HepG2 (cell line): Measurements from ENCODE around the gene TBC1D32. TPM values are rescaled to one million over a fixed set of nuclear protein-coding genes. Genes with fewer than 3 reads are reported as not detected.
A peak's percentile ranks its signal among the peaks of the same experiment; 100 is the strongest.

Source experiments
- ATAC-seq: fragments of 200-7000 bp; cut with Tn5 transposase; 3 replicates; pipeline ENCODE4 v1.9.1; 2020; ENCODE audit warnings: mild to moderate bottlenecking, moderate library complexity
- Bru-seq: library from RNA; stranded (reverse); fragments of 400-500 nt; gene quantifications from one replicate; lab custom pipeline; 2021; lab: Mats Ljungman, UMichigan
- BruChase-seq, 2 experiments: library from RNA; stranded (reverse); fragments of 400-500 nt; gene quantifications; one replicate each; lab custom pipeline; 2021; lab: Mats Ljungman, UMichigan
- BruUV-seq: library from RNA; stranded (reverse); fragments of 400-500 nt; replicated peaks from 2 replicates; lab custom pipeline; 2021; lab: Mats Ljungman, UMichigan
- CTCF ChIA-PET: fragments of 300-600 bp; formaldehyde crosslinking; extraction: SDS; loops from one replicate; lab custom pipeline; 2021; ENCODE audit warnings: low total read pairs, inconsistent platforms, low intra/inter-chr PET ratio; lab: Yijun Ruan, JAX
- POLR2A ChIA-PET: fragments of 350-600 bp; sonication (Branson Sonifier 250); formaldehyde crosslinking; loops from one replicate; lab custom pipeline; 2020; ENCODE audit warnings: antibody characterized with exemption, inconsistent platforms; lab: Yijun Ruan, JAX
- DNase-seq: peaks from one replicate; pipeline ENCODE4 v3.0.0-alpha.2; 2015; ENCODE audit warnings: low spot score
- FAIRE-seq: peaks from 3 replicates; lab custom pipeline; 2011; peaks lifted over from hg19 to GRCh38; lab: Jason Lieb, UNC
- H2AFZ ChIP-seq: one replicate; pipeline ENCODE4 v1.6.1; 2011; ENCODE audit warnings: low read length, inconsistent platforms
- H3K27ac ChIP-seq: fragments of 300-600 bp; 3 replicates; pipeline ENCODE4 v1.8.0; 2011; ENCODE audit warnings: mixed run types, mild to moderate bottlenecking, mixed read lengths, low read length, inconsistent platforms; ENCODE audit not compliant: insufficient read depth; ENCODE audit errors: extremely low read length
- H3K27me3 ChIP-seq, 2 experiments: fragments of 200-600 bp in 1 of 2; 2 replicates in 1 of 2; 3 replicates in 1 of 2; pipeline versions ENCODE4 v1.6.0 to v1.8.0; 2011; ENCODE audit warnings: low read length in 2 of 2, mild to moderate bottlenecking in 2 of 2, moderate library complexity in 2 of 2, inconsistent platforms in 1 of 2; ENCODE audit not compliant: insufficient read depth in 2 of 2, control insufficient read depth in 1 of 2
- H3K36me3 ChIP-seq, 2 experiments: fragments of 200-600 bp in 1 of 2; replicated peaks in 1 of 2; 2 replicates in 1 of 2; 3 replicates in 1 of 2; pipeline versions ENCODE4 v1.5.1 to v1.8.0; 2011; ENCODE audit warnings: low read length in 2 of 2, inconsistent platforms in 1 of 2; ENCODE audit not compliant: insufficient read depth in 2 of 2, control insufficient read depth in 1 of 2
- H3K4me1 ChIP-seq: 2 replicates; pipeline ENCODE4 v1.5.1; 2012; ENCODE audit warnings: low read length, inconsistent platforms; ENCODE audit not compliant: insufficient read depth
- H3K4me2 ChIP-seq: 2 replicates; pipeline ENCODE4 v1.6.0; 2011; ENCODE audit warnings: low read depth, low read length, inconsistent platforms
- H3K4me3 ChIP-seq, 3 experiments: fragments of 200-600 bp in 1 of 3; sonication (generic), shearing (Covaris generic) in 1 of 3; replicated peaks in 1 of 3; 2 replicates each; pipeline ENCODE4 v1.5.1; 2011 to 2016; ENCODE audit warnings: low read length in 3 of 3, inconsistent platforms in 2 of 3, low read depth in 2 of 3, mild to moderate bottlenecking in 2 of 3, control low read depth in 1 of 3, mixed read lengths in 1 of 3; ENCODE audit not compliant: insufficient read depth in 1 of 3
- H3K79me2 ChIP-seq: one replicate; pipeline ENCODE4 v1.6.1; 2011; ENCODE audit warnings: low read length, inconsistent platforms; ENCODE audit not compliant: insufficient read depth
- H3K9ac ChIP-seq: 2 replicates; pipeline ENCODE4 v1.6.0; 2011; ENCODE audit warnings: mild to moderate bottlenecking, low read depth, low read length, inconsistent platforms; ENCODE audit not compliant: insufficient read depth
- H3K9me3 ChIP-seq: 2 replicates; pipeline ENCODE4 v1.5.1; 2012; ENCODE audit warnings: mild to moderate bottlenecking, low read length
- H4K20me1 ChIP-seq: 2 replicates; pipeline ENCODE4 v1.6.0; 2011; ENCODE audit warnings: inconsistent platforms, mild to moderate bottlenecking, low read length, moderate library complexity; ENCODE audit not compliant: insufficient read depth
- AFF4 ChIP-seq: sonication (generic); formaldehyde crosslinking; IDR thresholded peaks from 2 replicates; pipeline ENCODE4 v1.4.0; 2020; ENCODE audit warnings: missing genetic modification reagents
- AGO1 ChIP-seq: fragments of 200-400 bp; formaldehyde crosslinking; IDR thresholded peaks from 2 replicates; pipeline ENCODE4 v1.6.1; 2017; ENCODE audit warnings: mild to moderate bottlenecking, low read depth, low read length, moderate library complexity; ENCODE audit not compliant: poor library complexity, severe bottlenecking
- ELF3 ChIP-seq: IDR thresholded peaks from 2 replicates; pipeline ENCODE4 v1.6.1; 2016; ENCODE audit warnings: missing genetic modification reagents, missing compliant biosample characterization
- FOXJ3 ChIP-seq: sonication (generic); formaldehyde crosslinking; IDR thresholded peaks from 2 replicates; pipeline ENCODE4 v1.4.0; 2020; ENCODE audit warnings: missing genetic modification reagents, mild to moderate bottlenecking, borderline replicate concordance
- NCOR1 ChIP-seq: fragments of 200-600 bp; sonication (generic); IDR thresholded peaks from 2 replicates; pipeline ENCODE4 v1.7.0; 2017; ENCODE audit warnings: antibody characterized with exemption, low read length, borderline replicate concordance
- NRL ChIP-seq: sonication (generic); formaldehyde crosslinking; IDR thresholded peaks from 2 replicates; pipeline ENCODE4 v1.5.0; 2020; ENCODE audit warnings: missing genetic modification reagents, mild to moderate bottlenecking, moderate library complexity, borderline replicate concordance
- ZNF101 ChIP-seq: sonication (generic); formaldehyde crosslinking; IDR thresholded peaks from 2 replicates; pipeline ENCODE4 v1.4.0; 2020; ENCODE audit warnings: mild to moderate bottlenecking, low read depth, missing genetic modification reagents, borderline replicate concordance
- ZNF496 ChIP-seq: sonication (generic); formaldehyde crosslinking; IDR thresholded peaks from 2 replicates; pipeline ENCODE4 v1.8.1; 2023; ENCODE audit warnings: mild to moderate bottlenecking, moderate library complexity, missing genetic modification reagents; ENCODE audit not compliant: insufficient replicate concordance
- ZNF530 ChIP-seq: sonication (generic); formaldehyde crosslinking; IDR thresholded peaks from 2 replicates; pipeline ENCODE4 v1.5.0; 2020; ENCODE audit warnings: low read depth, mild to moderate bottlenecking, missing genetic modification reagents
- ZNF547 ChIP-seq: sonication (generic); formaldehyde crosslinking; IDR thresholded peaks from 2 replicates; pipeline ENCODE4 v1.5.1; 2020; ENCODE audit warnings: mild to moderate bottlenecking, missing genetic modification reagents
- ZUFSP ChIP-seq: sonication (generic); formaldehyde crosslinking; IDR thresholded peaks from 2 replicates; pipeline ENCODE4 v1.9.0; 2021; ENCODE audit warnings: missing genetic modification reagents, mild to moderate bottlenecking, borderline replicate concordance
- WGBS: methylation state at CpG from one replicate; pipeline ENCODE4 v1.1.6; 2017; ENCODE audit warnings: low lambda C conversion rate; 5-methylcytosine and 5-hydroxymethylcytosine counted together
- in situ Hi-C: cut with HindIII; loops from 2 replicates; pipeline ENCODE4 v1.10.0; 2017; ENCODE audit warnings: low pct_unique_long_range_greater_than_20kb; ENCODE audit not compliant: extremely low pct_ligation_motif_present
- intact Hi-C: fragments of 100-400 bp; cut with micrococcal nuclease; formaldehyde crosslinking; loops from one replicate; pipeline ENCODE4 v1.10.0; 2022; ENCODE audit not compliant: unreplicated experiment
- long read RNA-seq, 2 experiments: library from RNA in 1 of 2; library from polyadenylated mRNA in 1 of 2; stranded (forward) in 1 of 2; unstranded in 1 of 2; transcript quantifications; one replicate each; pipeline ENCODE4 v2.0.0, GENCODE V29; 2019 to 2022
- polyA minus RNA-seq, 3 experiments: library from RNA; depleted of rRNA, polyadenylated mRNA; stranded (reverse); fragments of >200 nt; gene quantifications; 2 replicates each; pipeline ENCODE4 v1.2.3, GENCODE V29; 2011; ENCODE audit warnings: low replicate concordance in 1 of 3
- polyA plus RNA-seq, 8 experiments: library from polyadenylated mRNA; depleted of rRNA in 3 of 8; stranded (reverse) in 7 of 8; unstranded in 1 of 8; fragments of >200 nt; fragmentation: Illumina TruSeq in 4 of 8; extraction: Trizol in 4 of 8; gene quantifications; 2 replicates each; pipeline versions ENCODE4 v1.2.1 to v1.2.3, GENCODE V29; 2011 to 2016; ENCODE audit warnings: low read depth in 4 of 8, missing spikeins in 1 of 8, mixed read lengths in 1 of 8; ENCODE audit not compliant: insufficient read depth in 1 of 8
- total RNA-seq, 5 experiments: library from RNA; depleted of rRNA; stranded (reverse); fragments of >200 nt; fragmentation: Illumina TruSeq; extraction: Trizol; gene quantifications; 2 replicates each; pipeline ENCODE4 v1.2.3, GENCODE V29; 2016; ENCODE audit warnings: low read depth in 1 of 5

TBC1D32 gene
- 3.1 and 4.8 TPM in 2 replicates for total RNA-seq (2016; rRNA removed; fragmentation: Illumina TruSeq; extraction: Trizol)
- total RNA-seq (2016; cell fraction: cytosol; rRNA removed; fragmentation: Illumina TruSeq; extraction: Trizol; ENCODE audit: low read depth): 2.2 and 2.8 TPM in 2 replicates
- total RNA-seq (2016; cell fraction: insoluble cytoplasmic fraction; rRNA removed; fragmentation: Illumina TruSeq; extraction: Trizol): 3.0 and 4.1 TPM in 2 replicates
- 1.4 and 1.5 TPM in 2 replicates for total RNA-seq (2016; cell fraction: membrane; rRNA removed; fragmentation: Illumina TruSeq; extraction: Trizol)
- total RNA-seq (2016; cell fraction: nucleus; rRNA removed; fragmentation: Illumina TruSeq; extraction: Trizol): 17.0 and 19.3 TPM in 2 replicates
- polyA plus RNA-seq (2011; rRNA removed): 2.0 and 2.3 TPM in 2 replicates
- polyA plus RNA-seq (2011; cell fraction: cytosol; rRNA removed): 0.15 and 0.81 TPM in 2 replicates
- polyA plus RNA-seq (2011; cell fraction: nucleus; rRNA removed): 4.6 and 5.0 TPM in 2 replicates
- polyA plus RNA-seq (2012): 0.44 and 0.68 TPM in 2 replicates
- 0.09 and 0.20 TPM in 2 replicates for polyA plus RNA-seq (2016; cell fraction: cytosol; fragmentation: Illumina TruSeq; extraction: Trizol; ENCODE audit: low read depth)
- polyA plus RNA-seq (2016; cell fraction: insoluble cytoplasmic fraction; fragmentation: Illumina TruSeq; extraction: Trizol; ENCODE audit: low read depth): 0.82 and 1.4 TPM in 2 replicates
- polyA plus RNA-seq (2016; cell fraction: membrane; fragmentation: Illumina TruSeq; extraction: Trizol; ENCODE audit: low read depth): 0.22 and 0.29 TPM in 2 replicates
- 5.2 and 6.6 TPM in 2 replicates for polyA plus RNA-seq (2016; cell fraction: nucleus; fragmentation: Illumina TruSeq; extraction: Trizol; ENCODE audit: insufficient read depth, low read depth)
- polyA minus RNA-seq (2011; rRNA and poly(A)+ RNA removed; ENCODE audit: low replicate concordance): 2.8 and 2.9 TPM in 2 replicates
- 0.49 and 1.1 TPM in 2 replicates for polyA minus RNA-seq (2011; cell fraction: cytosol; rRNA and poly(A)+ RNA removed)
- 20.1 and 28.6 TPM in 2 replicates for polyA minus RNA-seq (2011; cell fraction: nucleus; rRNA and poly(A)+ RNA removed)
- percentile 36 among the genes with signal in this experiment for Bru-seq, nascent RNA
- BruChase-seq, experiment 1, labeled RNA remaining after a 6-hour chase: percentile 27 among the genes with signal in this experiment
- BruChase-seq, experiment 2, labeled RNA remaining after a 2-hour chase: percentile 36 among the genes with signal in this experiment
- long read RNA-seq, experiment 1, partial matches to known transcripts: 1 of 1 reads
- long read RNA-seq, experiment 1, other reads (novel, unspliced or antisense): 0 of 1 reads
- long read RNA-seq, experiment 2: 0 reads

GRCh38 chr6:121334299-121335086 lies at the start of gene TBC1D32:
Gene TBC1D32 (minus strand): TSS chr6:121334480. CDS start chr6:121334430, 50 bp downstream.
- intact Hi-C loops: loop anchor here (5.0 kb wide), 1 partner anchor 68 kb away; no protein-coding TSS in a partner anchor
- peaks cover 0 to 2% of the 10 kb centered on the region in 2 experiments; a peak in 1 of 5 replicates for H3K27me3 ChIP-seq
- ChIA-PET POLR2A (interaction anchor here (1.2 to 1.8 kb wide), 4 partner anchors 9 to 27 kb away, joined by 3 to 8 read pairs (median 3); no protein-coding TSS in a partner anchor), CTCF (no interaction called here)
- peak within 1 kb of the TSS; percentile 69 to 76 (median 70) for H3K4me3 ChIP-seq
- peak; percentile 75 for FAIRE-seq
- ATAC-seq: peak; percentile 99
- no peaks in the 10 kb centered on the region for H3K79me2 ChIP-seq
- no peaks in the 10 kb centered on the region for H3K9me3 ChIP-seq
- peak within 1 kb of the TSS; percentile 41 for H3K9ac ChIP-seq
- DNase-seq: peak; percentile 82
- BruUV-seq: TSS peak; percentile 97
- H3K4me2 ChIP-seq: peak within 1 kb of the TSS; percentile 92
- WGBS: 1% methylated on average over 36 of the region's 52 CpGs
- H2AFZ ChIP-seq: peak within 1 kb of the TSS; percentile 85
- H4K20me1 ChIP-seq: no peaks in the 10 kb centered on the region
- in situ Hi-C loops: no loop called here
- no peaks in the 10 kb centered on the region for H3K36me3 ChIP-seq
- H3K4me1 ChIP-seq: peaks cover 16% of the 10 kb centered on the region; the same call in 1 of the 2 replicates
- peak within 1 kb of the TSS; percentile 26 for H3K27ac ChIP-seq
- no peak for TF ChIP-seq ZNF101 (CRISPR knock-in tag)
- peak; percentile 2; the same call in 1 of the 2 replicates for TF ChIP-seq FOXJ3
- no peak for TF ChIP-seq ZUFSP (CRISPR knock-in tag)
- TF ChIP-seq ZNF547 (CRISPR knock-in tag): peak; percentile 94
- TF ChIP-seq ZNF530 (CRISPR knock-in tag): no peak
- no peak for TF ChIP-seq AFF4
- TF ChIP-seq ZNF496 (CRISPR knock-in tag): no peak
- TF ChIP-seq AGO1: no peak
- no peak for TF ChIP-seq NCOR1
- peak; percentile 46; the same call in 1 of the 2 replicates for TF ChIP-seq ELF3 (CRISPR knock-in tag)
- peak; percentile 93; the same call in 1 of the 2 replicates for TF ChIP-seq NRL
